PFSK-1 (cell line): Measurements from ENCODE around the gene CRHR2.

Experiments
- FOXP2 ChIP-seq: optimal IDR thresholded peaks from 2 replicates; pipeline ENCODE3; 2011; ENCODE audit warnings: borderline replicate concordance, control low read depth, inconsistent platforms; ENCODE audit not compliant: insufficient read depth; ENCODE audit errors: extremely low read length, extremely low read depth
- POLR2AphosphoS5 ChIP-seq: IDR thresholded peaks from 2 replicates; pipeline ENCODE4 v1.6.1; 2012; ENCODE audit warnings: low read depth, mild to moderate bottlenecking, control low read depth, low read length, moderate library complexity
- REST ChIP-seq, 2 experiments: IDR thresholded peaks; 2 replicates each; pipeline versions ENCODE4 v1.6.1 to v1.8.0; 2011 to 2012; ENCODE audit warnings: low read depth in 2 of 2, low read length in 2 of 2, control low read depth in 1 of 2, inconsistent platforms in 1 of 2, mild to moderate bottlenecking in 1 of 2, moderate library complexity in 1 of 2; ENCODE audit not compliant: insufficient read depth in 1 of 2
- SIN3A ChIP-seq: IDR thresholded peaks from 2 replicates; pipeline ENCODE4 v1.6.1; 2012; ENCODE audit warnings: mild to moderate bottlenecking, low read length, moderate library complexity, borderline replicate concordance; ENCODE audit not compliant: insufficient read depth
- TAF1 ChIP-seq: IDR thresholded peaks from 2 replicates; pipeline ENCODE4 v1.6.1; 2012; ENCODE audit warnings: low read length, control low read depth, borderline replicate concordance; ENCODE audit not compliant: insufficient read depth

CRHR2 gene

GRCh38 chr7:30698481-30698880 lies 16.2 kb upstream of the CRHR2 start:
- TF ChIP-seq REST (IDR thresholded peaks at IDR 0.05; ENCODE audit: insufficient read depth in 1 of 2, low read depth in 2 of 2, low read length in 2 of 2) = no peak
- no peak for TF ChIP-seq FOXP2
- TF ChIP-seq SIN3A = no peak
- TF ChIP-seq POLR2AphosphoS5 = no peak
- no peak for TF ChIP-seq TAF1

DNA sequence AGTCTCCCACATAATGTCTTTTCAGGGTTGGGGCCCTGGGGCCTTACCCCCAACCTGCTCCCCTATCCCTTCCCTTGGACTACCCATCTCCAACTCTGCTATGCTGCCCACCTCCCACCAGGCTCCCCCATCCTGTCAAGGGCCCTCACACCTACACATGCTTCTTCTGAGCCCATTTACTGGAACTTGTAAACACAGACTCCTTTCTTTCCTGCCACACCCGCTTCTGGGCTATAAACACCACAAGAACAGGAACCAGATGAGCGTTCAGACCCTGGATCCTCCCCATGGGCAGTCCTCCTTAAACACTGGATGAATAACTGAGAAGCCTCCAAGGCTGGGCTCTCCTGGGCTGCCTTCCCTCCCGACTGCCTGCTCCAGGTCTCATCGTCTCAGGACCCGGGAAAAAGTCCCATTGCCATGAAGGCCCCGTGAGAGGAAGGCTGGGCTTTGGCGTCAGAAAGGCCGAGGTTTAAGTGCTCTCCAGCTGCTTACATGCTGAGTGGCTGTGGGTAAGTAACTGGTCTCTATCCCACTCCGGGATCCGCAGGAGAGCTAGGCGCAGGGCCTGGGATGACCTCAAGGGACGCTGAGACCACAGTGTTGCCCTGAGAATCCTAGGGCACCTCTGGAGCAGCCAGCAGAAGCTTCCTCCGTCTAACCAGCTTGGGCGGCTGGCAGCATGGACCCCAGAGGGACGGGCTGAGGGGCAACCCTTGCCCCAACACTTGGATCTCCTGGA lies 15.6 kb upstream of the CRHR2 start:
- no peak for TF ChIP-seq REST (IDR thresholded peaks at IDR 0.05; ENCODE audit: insufficient read depth in 1 of 2, low read depth in 2 of 2, low read length in 2 of 2)
- TF ChIP-seq FOXP2 = no peak
- TF ChIP-seq POLR2AphosphoS5 = no peak
- no peak for TF ChIP-seq SIN3A

- no peak for TF ChIP-seq REST (IDR thresholded peaks at IDR 0.05; ENCODE audit: insufficient read depth in 1 of 2, low read depth in 2 of 2, low read length in 2 of 2)
- no peak for TF ChIP-seq POLR2AphosphoS5
- TF ChIP-seq FOXP2 = no peak
- no peak for TF ChIP-seq TAF1
- TF ChIP-seq SIN3A = no peak
Measured at GRCh38 chr7:30694774-30695721, 12.8 kb upstream of the CRHR2 start.

GRCh38 chr7:30694218-30694745 lies 12.0 kb upstream of the CRHR2 start:
- TF ChIP-seq TAF1 = no peak
- TF ChIP-seq SIN3A = no peak
- TF ChIP-seq POLR2AphosphoS5 = no peak
- no peak for TF ChIP-seq FOXP2
- no peak for TF ChIP-seq REST (IDR thresholded peaks at IDR 0.05; ENCODE audit: insufficient read depth in 1 of 2, low read depth in 2 of 2, low read length in 2 of 2)
